K562 (cell line): Measurements from ENCODE around the gene HEATR1. TPM values are rescaled to one million over a fixed set of nuclear protein-coding genes. Genes with fewer than 3 reads are reported as not detected.

Source experiments
- ATAC-seq: fragments of 200-7000 bp; cut with Tn5 transposase; 3 replicates; pipeline ENCODE4 v1.9.1; 2020; ENCODE audit warnings: moderate library complexity
- BruUV-seq: library from RNA; stranded (reverse); fragments of 400-500 nt; replicated peaks from 2 replicates; lab custom pipeline; 2021; lab: Mats Ljungman, UMichigan
- CTCF ChIA-PET: fragments of 300-600 bp; formaldehyde crosslinking; extraction: SDS; loops from one replicate; lab custom pipeline; 2021; ENCODE audit warnings: low intra/inter-chr PET ratio; lab: Yijun Ruan, JAX
- POLR2A ChIA-PET: fragments of 300-600, 350-650 bp; sonication (Branson Sonifier 250); formaldehyde crosslinking; extraction: SDS; loops from one replicate; lab custom pipeline; 2021; ENCODE audit warnings: antibody characterized with exemption, inconsistent platforms; lab: Yijun Ruan, JAX
- DNase-seq, 4 experiments: peaks; one replicate each; pipeline versions ENCODE4 v3.0.0 to v3.0.0-alpha.2; 2011 to 2018; ENCODE audit warnings: low spot score in 3 of 4, mixed read lengths in 3 of 4; ENCODE audit errors: extremely low read depth in 1 of 4
- FAIRE-seq: peaks from 2 replicates; lab custom pipeline; 2011; peaks lifted over from hg19 to GRCh38; lab: Jason Lieb, UNC
- H2AFZ ChIP-seq: 2 replicates; pipeline ENCODE4 v1.6.0; 2011; ENCODE audit warnings: low read depth, low read length, control low read depth, inconsistent platforms
- H3K27ac ChIP-seq: fragments of 200-600 bp; 3 replicates; pipeline ENCODE4 v1.8.0; 2011; ENCODE audit warnings: low read depth, mild to moderate bottlenecking, control low read depth, inconsistent platforms, low read length, moderate library complexity, mixed read lengths; ENCODE audit errors: extremely low read depth
- H3K27me3 ChIP-seq, 2 experiments: fragments of 300-600 bp in 1 of 2; 2 replicates in 1 of 2; 3 replicates in 1 of 2; pipeline versions ENCODE4 v1.6.0 to v1.8.0; 2011; ENCODE audit warnings: inconsistent platforms in 2 of 2, low read length in 2 of 2, mild to moderate bottlenecking in 1 of 2, mixed read lengths in 1 of 2, moderate library complexity in 1 of 2; ENCODE audit not compliant: control insufficient read depth in 2 of 2, insufficient read depth in 2 of 2
- H3K36me3 ChIP-seq: fragments of 300-600 bp; 3 replicates; pipeline ENCODE4 v1.8.0; 2011; ENCODE audit warnings: mild to moderate bottlenecking, low read length, inconsistent platforms; ENCODE audit not compliant: control insufficient read depth, insufficient read depth
- H3K4me1 ChIP-seq, 2 experiments: fragments of 200-600 bp in 1 of 2; replicated peaks in 1 of 2; 2 replicates in 1 of 2; 3 replicates in 1 of 2; pipeline versions ENCODE4 v1.5.1 to v1.8.0; 2011; ENCODE audit warnings: inconsistent platforms in 2 of 2, low read length in 2 of 2, mild to moderate bottlenecking in 1 of 2, mixed read lengths in 1 of 2, moderate library complexity in 1 of 2; ENCODE audit not compliant: control insufficient read depth in 2 of 2, insufficient read depth in 2 of 2
- H3K4me2 ChIP-seq: 2 replicates; pipeline ENCODE4 v1.6.1; 2011; ENCODE audit warnings: low read length, control low read depth, inconsistent platforms, mixed read lengths; ENCODE audit not compliant: insufficient read depth
- H3K4me3 ChIP-seq: fragments of 200-600 bp; sonication (generic), shearing (Covaris generic); 2 replicates; pipeline ENCODE4 v1.5.1; 2016; ENCODE audit warnings: control low read depth, inconsistent platforms
- H3K79me2 ChIP-seq: fragments of 200-600 bp; 3 replicates; pipeline ENCODE4 v1.8.0; 2011; ENCODE audit warnings: low read length, inconsistent platforms; ENCODE audit not compliant: control insufficient read depth, insufficient read depth
- H3K9ac ChIP-seq, 2 experiments: 2 replicates each; pipeline versions ENCODE4 v1.6.0 to v1.6.1; 2011; ENCODE audit warnings: low read depth in 2 of 2, low read length in 2 of 2, control low read depth in 1 of 2, inconsistent platforms in 1 of 2, mild to moderate bottlenecking in 1 of 2, mixed read lengths in 1 of 2; ENCODE audit not compliant: insufficient read depth in 1 of 2
- H3K9me1 ChIP-seq: one replicate; pipeline ENCODE4 v1.6.0; 2011; ENCODE audit warnings: inconsistent platforms, mild to moderate bottlenecking, low read length, moderate library complexity; ENCODE audit not compliant: control insufficient read depth, insufficient read depth
- H3K9me3 ChIP-seq: replicated peaks from 2 replicates; pipeline ENCODE4 v1.5.1; 2011; ENCODE audit warnings: low read depth, low read length, inconsistent platforms; ENCODE audit not compliant: control insufficient read depth, insufficient read depth
- H4K20me1 ChIP-seq: replicated peaks from 2 replicates; pipeline ENCODE4 v1.6.1; 2011; ENCODE audit warnings: low read length, inconsistent platforms, mixed read lengths; ENCODE audit not compliant: control insufficient read depth, insufficient read depth
- MAFK ChIP-seq: IDR thresholded peaks from 2 replicates; pipeline ENCODE4 v1.6.1; 2011; ENCODE audit warnings: low read length, improper control_type of control experiment
- SETDB1 ChIP-seq: IDR thresholded peaks from one replicate; pipeline ENCODE4 v1.6.1; 2012; ENCODE audit warnings: low read length, control low read depth, inconsistent platforms
- SRSF3 ChIP-seq: fragments of 200-400 bp; formaldehyde crosslinking; IDR thresholded peaks from 2 replicates; pipeline ENCODE4 v1.6.1; 2016; ENCODE audit warnings: mild to moderate bottlenecking, low read length, moderate library complexity; ENCODE audit not compliant: insufficient read depth
- ZNF12 ChIP-seq: sonication (generic); formaldehyde crosslinking; IDR thresholded peaks from 2 replicates; pipeline ENCODE4 v1.4.0; 2020; ENCODE audit warnings: mild to moderate bottlenecking, missing genetic modification reagents
- ZNF707 ChIP-seq: fragments of 250-450 bp; sonication (Bioruptor Pico); conservative IDR thresholded peaks from 2 replicates; pipeline ENCODE4 v1.8.0; 2022; ENCODE audit warnings: inconsistent platforms, mild to moderate bottlenecking, moderate library complexity
- ZNF780A ChIP-seq: fragments of 250-450 bp; sonication (Bioruptor Pico); IDR thresholded peaks from 2 replicates; pipeline ENCODE4 v1.5.0; 2021; ENCODE audit warnings: mild to moderate bottlenecking
- WGBS: fragments of 100-300 bp; shearing (Covaris generic); methylation state at CpG from one replicate; pipeline ENCODE4 v1.1.6; 2016; ENCODE audit warnings: low coverage, mixed read lengths; ENCODE audit not compliant: insufficient coverage; ENCODE audit errors: missing lambda C conversion rate; 5-methylcytosine and 5-hydroxymethylcytosine counted together
- in situ Hi-C: fragments of 300-500 bp; cut with MboI; formaldehyde crosslinking; loops from 4 replicates; pipeline ENCODE4 v1.15.0; 2018; ENCODE audit warnings: inconsistent platforms, mixed read lengths
- intact Hi-C: fragments of 100-400 bp; cut with micrococcal nuclease; formaldehyde crosslinking; loops from 2 replicates; pipeline ENCODE4 v1.14.2; 2022
- polyA plus RNA-seq, 8 experiments: library from polyadenylated mRNA; depleted of rRNA in 4 of 8; stranded (reverse) in 5 of 8; unstranded in 3 of 8; fragments of >200 nt; fragmentation: Nextera tagmentation in 2 of 8; fragmentation: Illumina TruSeq in 1 of 8; extraction: Ambion mirVana in 2 of 8; extraction: Trizol in 1 of 8; gene quantifications; 2 replicates each; pipeline versions ENCODE4 v1.2.1 to v1.2.3, GENCODE V29; 2011 to 2014; ENCODE audit warnings: inconsistent platforms in 1 of 8, missing spikeins in 1 of 8
- total RNA-seq, 7 experiments: library from RNA; depleted of rRNA in 6 of 7; stranded (reverse); fragments of >200 nt in 6 of 7; fragmentation: Illumina TruSeq in 2 of 7; extraction: Trizol in 2 of 7; gene quantifications; 2 replicates each; pipeline versions ENCODE4 v1.2.1 to v1.2.3, GENCODE V29; 2011 to 2021; ENCODE audit warnings: low replicate concordance in 1 of 7
- TF ChIP-seq, protein P1 (sequence below): fragments of 250-450 bp; sonication (Bioruptor Pico); IDR thresholded peaks from 2 replicates; pipeline ENCODE4 v1.8.0; 2022; ENCODE audit warnings: moderate library complexity, mild to moderate bottlenecking, inconsistent platforms
- TF ChIP-seq, protein P2 (sequence below): fragments of 450-650 bp; IDR thresholded peaks from 2 replicates; pipeline ENCODE4 v1.6.1; 2018; ENCODE audit not compliant: partially characterized antibody

HEATR1 gene
- total and polyA plus RNA-seq, 9 of the 15 experiments (the other 6 are each of a cell fraction or from before 2014, with no cell fraction given) = 28.3 to 108 (median 50.9) TPM

DNA sequence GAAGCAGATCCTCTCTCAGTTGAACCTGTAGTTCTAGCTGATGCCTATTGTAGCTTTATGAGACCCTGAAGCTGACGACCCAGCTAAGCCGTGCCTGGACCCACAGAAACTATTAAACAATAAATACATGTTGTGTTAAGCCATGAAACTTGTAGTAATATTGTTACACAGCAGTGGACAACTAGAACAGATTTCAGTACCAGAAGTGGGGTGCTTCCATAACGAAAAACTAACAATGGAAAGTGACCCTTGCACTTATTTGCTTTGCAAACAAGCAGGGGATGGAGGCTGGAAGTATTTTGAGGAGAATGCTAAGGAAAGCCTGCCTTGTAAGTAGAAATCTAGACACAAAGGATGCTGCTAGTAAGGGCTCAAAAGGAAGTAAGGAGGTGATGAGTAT is 18.1 kb upstream of the HEATR1 start:
- peak; percentile 93 for TF ChIP-seq ZNF707 (CRISPR knock-in tag)
- TF ChIP-seq SRSF3 = no peak
- 0% methylated on average over 3 of the region's 3 CpGs for WGBS
- H3K27me3 ChIP-seq = peaks cover 5 to 6% of the 10 kb centered on the region in 2 experiments; a peak in 2 of 5 replicates
- DNase-seq (no peak), ATAC-seq (no peak), FAIRE-seq (no peak)
- no peaks in the 10 kb centered on the region for H3K9me3 ChIP-seq
- H3K79me2 ChIP-seq = no peaks in the 10 kb centered on the region
- H4K20me1 ChIP-seq = no peaks in the 10 kb centered on the region
- H3K36me3 ChIP-seq = no peaks in the 10 kb centered on the region
- H3K4me1 ChIP-seq = no peaks in the 10 kb centered on the region
- intact Hi-C loops = no loop called here
- no peak overlapping the region for H3K4me3 ChIP-seq
- no TSS peak for BruUV-seq
- POLR2A ChIA-PET = interaction anchor here (1.1 kb wide), 1 partner anchor 8 kb away, joined by 3 read pairs; no protein-coding TSS in a partner anchor
- H2AFZ ChIP-seq = no peak overlapping the region
- CTCF ChIA-PET = no interaction called here
- no peak overlapping the region for H3K27ac ChIP-seq
- H3K9ac ChIP-seq = no peak overlapping the region
- in situ Hi-C loops = loop anchor here (25.0 kb wide), 1 partner anchor 940 kb away; no protein-coding TSS in a partner anchor
- H3K4me2 ChIP-seq = no peak overlapping the region
- no peaks in the 10 kb centered on the region for H3K9me1 ChIP-seq

DNA sequence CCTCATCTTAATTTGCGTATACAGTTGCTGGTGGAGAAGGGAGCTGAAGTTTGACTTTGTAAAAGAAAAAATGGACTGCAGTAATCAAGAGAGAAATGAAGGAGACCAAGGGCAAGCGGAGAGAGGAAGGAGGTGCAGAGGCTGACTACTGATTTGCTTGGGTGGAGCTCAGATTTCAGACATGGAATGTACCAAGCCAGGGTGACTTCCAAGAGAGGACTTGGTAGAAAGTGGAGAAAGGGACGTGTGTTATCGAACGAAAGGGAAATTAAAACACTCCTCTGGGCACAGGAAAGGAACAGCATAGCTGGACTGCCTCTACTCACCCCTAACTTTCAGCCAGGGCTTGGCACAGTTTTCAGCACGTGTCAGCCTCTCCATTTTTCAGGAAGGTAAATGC is 15.1 kb upstream of the HEATR1 start:
- Histone ChIP-seq H2AFZ (no peak overlapping the region), H3K36me3 (no peaks in the 10 kb centered on the region), H3K9me3 (no peaks in the 10 kb centered on the region), H3K27me3 (peaks cover 6 to 9% of the 10 kb centered on the region in 2 experiments; a peak in 3 of 5 replicates), H4K20me1 (no peaks in the 10 kb centered on the region), H3K4me1 (no peaks in the 10 kb centered on the region), H3K4me2 (no peak overlapping the region), H3K9me1 (no peaks in the 10 kb centered on the region), H3K4me3 (no peak overlapping the region), H3K9ac (no peak overlapping the region), H3K27ac (no peak overlapping the region), H3K79me2 (no peaks in the 10 kb centered on the region)
- ATAC-seq (no peak), DNase-seq (no peak), FAIRE-seq (no peak)
- ChIA-PET CTCF (no interaction called here), POLR2A (interaction anchor here (0.6 to 0.8 kb wide), 3 partner anchors 17 to 426 kb away, joined by 3 read pairs; no protein-coding TSS in a partner anchor)
- in situ Hi-C loops = loop anchor here (25.0 kb wide), 1 partner anchor 943 kb away; no protein-coding TSS in a partner anchor
- TF ChIP-seq MAFK = no peak
- TF ChIP-seq SETDB1 = no peak
- TF ChIP-seq, protein P1, sequence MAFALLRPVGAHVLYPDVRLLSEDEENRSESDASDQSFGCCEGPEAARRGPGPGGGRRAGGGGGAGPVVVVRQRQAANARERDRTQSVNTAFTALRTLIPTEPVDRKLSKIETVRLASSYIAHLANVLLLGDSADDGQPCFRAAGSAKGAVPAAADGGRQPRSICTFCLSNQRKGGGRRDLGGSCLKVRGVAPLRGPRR (CRISPR knock-in tag) = no peak
- TF ChIP-seq, protein P2, sequence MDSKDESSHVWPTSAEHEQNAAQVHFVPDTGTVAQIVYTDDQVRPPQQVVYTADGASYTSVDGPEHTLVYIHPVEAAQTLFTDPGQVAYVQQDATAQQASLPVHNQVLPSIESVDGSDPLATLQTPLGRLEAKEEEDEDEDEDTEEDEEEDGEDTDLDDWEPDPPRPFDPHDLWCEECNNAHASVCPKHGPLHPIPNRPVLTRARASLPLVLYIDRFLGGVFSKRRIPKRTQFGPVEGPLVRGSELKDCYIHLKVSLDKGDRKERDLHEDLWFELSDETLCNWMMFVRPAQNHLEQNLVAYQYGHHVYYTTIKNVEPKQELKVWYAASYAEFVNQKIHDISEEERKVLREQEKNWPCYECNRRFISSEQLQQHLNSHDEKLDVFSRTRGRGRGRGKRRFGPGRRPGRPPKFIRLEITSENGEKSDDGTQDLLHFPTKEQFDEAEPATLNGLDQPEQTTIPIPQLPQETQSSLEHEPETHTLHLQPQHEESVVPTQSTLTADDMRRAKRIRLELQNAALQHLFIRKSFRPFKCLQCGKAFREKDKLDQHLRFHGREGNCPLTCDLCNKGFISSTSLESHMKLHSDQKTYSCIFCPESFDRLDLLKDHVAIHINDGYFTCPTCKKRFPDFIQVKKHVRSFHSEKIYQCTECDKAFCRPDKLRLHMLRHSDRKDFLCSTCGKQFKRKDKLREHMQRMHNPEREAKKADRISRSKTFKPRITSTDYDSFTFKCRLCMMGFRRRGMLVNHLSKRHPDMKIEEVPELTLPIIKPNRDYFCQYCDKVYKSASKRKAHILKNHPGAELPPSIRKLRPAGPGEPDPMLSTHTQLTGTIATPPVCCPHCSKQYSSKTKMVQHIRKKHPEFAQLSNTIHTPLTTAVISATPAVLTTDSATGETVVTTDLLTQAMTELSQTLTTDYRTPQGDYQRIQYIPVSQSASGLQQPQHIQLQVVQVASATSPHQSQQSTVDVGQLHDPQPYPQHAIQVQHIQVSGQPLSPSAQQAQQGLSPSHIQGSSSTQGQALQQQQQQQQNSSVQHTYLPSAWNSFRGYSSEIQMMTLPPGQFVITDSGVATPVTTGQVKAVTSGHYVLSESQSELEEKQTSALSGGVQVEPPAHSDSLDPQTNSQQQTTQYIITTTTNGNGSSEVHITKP = peak; percentile 71
- no peak for TF ChIP-seq ZNF12 (CRISPR knock-in tag)
- TF ChIP-seq ZNF780A (CRISPR knock-in tag) = no peak
- intact Hi-C loops = no loop called here
- no TSS peak for BruUV-seq
- under 1% methylated on average over 6 of the region's 6 CpGs for WGBS
